ENCODE measurements around the gene PLA2G4F. TPM values are rescaled to one million over a fixed set of nuclear protein-coding genes. Genes with fewer than 3 reads are reported as not detected.

The PLA2G4F gene
- polyA plus RNA-seq, 1 of the 3 experiments (the other 2 are of a cell fraction) = not detected

DNA sequence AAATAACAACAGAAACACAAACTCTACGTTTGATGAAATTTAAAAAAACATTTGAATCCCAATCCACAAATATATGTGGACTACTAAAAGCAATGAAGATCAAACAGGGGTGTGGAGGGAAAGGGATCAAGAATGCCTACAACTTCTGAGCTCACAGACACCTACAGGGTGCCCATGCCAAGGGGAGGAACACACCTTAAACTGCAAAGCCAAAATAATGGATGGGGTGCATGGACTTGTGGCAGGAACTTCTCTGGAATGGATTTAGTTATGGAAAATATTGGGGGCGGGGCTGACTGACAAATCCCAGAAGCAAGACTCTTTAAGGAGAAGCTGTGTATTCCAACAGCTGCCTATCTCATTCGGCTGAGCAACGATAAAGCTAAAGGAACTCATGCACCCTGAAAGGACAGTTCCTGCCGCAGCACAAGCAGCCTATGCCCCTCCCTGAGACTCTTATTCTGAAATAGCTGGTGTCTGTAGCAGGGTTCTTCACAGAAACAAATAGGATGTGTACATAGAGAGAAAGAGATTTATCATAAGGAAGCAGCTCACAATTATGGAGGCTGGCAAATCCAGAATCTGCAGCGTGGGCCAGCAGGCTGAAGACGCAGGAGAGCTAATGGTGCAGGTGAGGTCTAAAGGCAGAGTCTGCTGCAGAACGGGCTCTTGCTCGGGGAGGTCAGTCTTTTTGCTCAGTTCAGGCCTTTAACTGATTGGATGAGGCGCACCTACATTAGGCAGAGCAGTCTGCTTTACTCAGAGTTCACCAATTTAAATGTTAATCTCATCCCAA, 37.6 kb downstream of the PLA2G4F start:
- WGBS (ENCODE audit: low lambda C conversion rate) = 40% methylated on average over 9 of the region's 10 CpGs
- no peaks in the 10 kb centered on the region for H3F3A ChIP-seq (replicated peaks; ENCODE audit: insufficient read depth)
- H4K20me1 ChIP-seq (ENCODE audit: insufficient read depth) = no peaks in the 10 kb centered on the region
- H3K4me1 ChIP-seq (ENCODE audit: control insufficient read depth in 1 of 2, insufficient read depth in 2 of 2, low read depth in 1 of 2, low read length in 1 of 2) = peaks cover 0 to 6% of the 10 kb centered on the region in 2 experiments; a peak in 1 of 4 replicates
- no peak for DNase-seq
- CTCF ChIA-PET = interaction anchor here (1.2 to 1.8 kb wide), 8 partner anchors 11 to 129 kb away, joined by 3 to 5 read pairs (median 4); no protein-coding TSS in a partner anchor
- no peak overlapping the region for H3K27ac ChIP-seq (ENCODE audit: low read depth in 2 of 2, low read length in 1 of 2)
- H3K27me3 ChIP-seq (ENCODE audit: insufficient read depth) = peaks cover 14% of the 10 kb centered on the region; the same call in 1 of the 2 replicates
- no peaks in the 10 kb centered on the region for H3K9me3 ChIP-seq
- no peak overlapping the region for H3K4me3 ChIP-seq (ENCODE audit: low read depth in 2 of 2, low read length in 1 of 2)
- H3K4me2 ChIP-seq = no peak overlapping the region
- no peaks in the 10 kb centered on the region for H3K79me2 ChIP-seq (ENCODE audit: insufficient read depth)
- no peak overlapping the region for H3K9ac ChIP-seq
- TF ChIP-seq CHD2 (IDR thresholded peaks at IDR 0.05; ENCODE audit: low read length, partially characterized antibody) (no peak), NRF1 (IDR thresholded peaks at IDR 0.05; ENCODE audit: low read depth, low read length) (no peak), GATA2 (CRISPR knock-in tag; IDR thresholded peaks at IDR 0.05) (no peak), YY1 (IDR thresholded peaks at IDR 0.05; ENCODE audit: low read depth) (no peak), FOXJ3 (CRISPR knock-in tag; IDR thresholded peaks at IDR 0.05) (no peak), SIN3A (IDR thresholded peaks at IDR 0.05; ENCODE audit: borderline replicate concordance, low read depth, low read length) (no peak), EP300 (IDR thresholded peaks at IDR 0.05; ENCODE audit: borderline replicate concordance in 1 of 2, low read depth in 1 of 2, low read length in 1 of 2) (no peak), JUND (IDR thresholded peaks at IDR 0.05) (no peak)
- TF ChIP-seq, protein P1, sequence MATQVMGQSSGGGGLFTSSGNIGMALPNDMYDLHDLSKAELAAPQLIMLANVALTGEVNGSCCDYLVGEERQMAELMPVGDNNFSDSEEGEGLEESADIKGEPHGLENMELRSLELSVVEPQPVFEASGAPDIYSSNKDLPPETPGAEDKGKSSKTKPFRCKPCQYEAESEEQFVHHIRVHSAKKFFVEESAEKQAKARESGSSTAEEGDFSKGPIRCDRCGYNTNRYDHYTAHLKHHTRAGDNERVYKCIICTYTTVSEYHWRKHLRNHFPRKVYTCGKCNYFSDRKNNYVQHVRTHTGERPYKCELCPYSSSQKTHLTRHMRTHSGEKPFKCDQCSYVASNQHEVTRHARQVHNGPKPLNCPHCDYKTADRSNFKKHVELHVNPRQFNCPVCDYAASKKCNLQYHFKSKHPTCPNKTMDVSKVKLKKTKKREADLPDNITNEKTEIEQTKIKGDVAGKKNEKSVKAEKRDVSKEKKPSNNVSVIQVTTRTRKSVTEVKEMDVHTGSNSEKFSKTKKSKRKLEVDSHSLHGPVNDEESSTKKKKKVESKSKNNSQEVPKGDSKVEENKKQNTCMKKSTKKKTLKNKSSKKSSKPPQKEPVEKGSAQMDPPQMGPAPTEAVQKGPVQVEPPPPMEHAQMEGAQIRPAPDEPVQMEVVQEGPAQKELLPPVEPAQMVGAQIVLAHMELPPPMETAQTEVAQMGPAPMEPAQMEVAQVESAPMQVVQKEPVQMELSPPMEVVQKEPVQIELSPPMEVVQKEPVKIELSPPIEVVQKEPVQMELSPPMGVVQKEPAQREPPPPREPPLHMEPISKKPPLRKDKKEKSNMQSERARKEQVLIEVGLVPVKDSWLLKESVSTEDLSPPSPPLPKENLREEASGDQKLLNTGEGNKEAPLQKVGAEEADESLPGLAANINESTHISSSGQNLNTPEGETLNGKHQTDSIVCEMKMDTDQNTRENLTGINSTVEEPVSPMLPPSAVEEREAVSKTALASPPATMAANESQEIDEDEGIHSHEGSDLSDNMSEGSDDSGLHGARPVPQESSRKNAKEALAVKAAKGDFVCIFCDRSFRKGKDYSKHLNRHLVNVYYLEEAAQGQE (IDR thresholded peaks at IDR 0.05; ENCODE audit: low read depth, low read length) = no peak
- TF ChIP-seq, protein P2, sequence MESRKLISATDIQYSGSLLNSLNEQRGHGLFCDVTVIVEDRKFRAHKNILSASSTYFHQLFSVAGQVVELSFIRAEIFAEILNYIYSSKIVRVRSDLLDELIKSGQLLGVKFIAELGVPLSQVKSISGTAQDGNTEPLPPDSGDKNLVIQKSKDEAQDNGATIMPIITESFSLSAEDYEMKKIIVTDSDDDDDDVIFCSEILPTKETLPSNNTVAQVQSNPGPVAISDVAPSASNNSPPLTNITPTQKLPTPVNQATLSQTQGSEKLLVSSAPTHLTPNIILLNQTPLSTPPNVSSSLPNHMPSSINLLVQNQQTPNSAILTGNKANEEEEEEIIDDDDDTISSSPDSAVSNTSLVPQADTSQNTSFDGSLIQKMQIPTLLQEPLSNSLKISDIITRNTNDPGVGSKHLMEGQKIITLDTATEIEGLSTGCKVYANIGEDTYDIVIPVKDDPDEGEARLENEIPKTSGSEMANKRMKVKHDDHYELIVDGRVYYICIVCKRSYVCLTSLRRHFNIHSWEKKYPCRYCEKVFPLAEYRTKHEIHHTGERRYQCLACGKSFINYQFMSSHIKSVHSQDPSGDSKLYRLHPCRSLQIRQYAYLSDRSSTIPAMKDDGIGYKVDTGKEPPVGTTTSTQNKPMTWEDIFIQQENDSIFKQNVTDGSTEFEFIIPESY (IDR thresholded peaks at IDR 0.05; ENCODE audit: borderline replicate concordance, low read depth) = no peak
- POLR2A ChIA-PET = no interaction called here
- H3K9me2 ChIP-seq = no peaks in the 10 kb centered on the region
- H3K36me3 ChIP-seq (replicated peaks in 1 of 2; ENCODE audit: control insufficient read depth in 1 of 2, insufficient read depth in 2 of 2, low read length in 1 of 2) = no peaks in the 10 kb centered on the region
- H2AFZ ChIP-seq (ENCODE audit: low read depth) = no peak overlapping the region
